ENCODE results near the gene PTPRG.

GRCh38 chr3:61796088-61796680, 234.8 kb downstream of the PTPRG start:
- TF ChIP-seq EZH2phosphoT487 (IDR thresholded peaks at IDR 0.05; ENCODE audit: insufficient read depth, low read depth), result no peak
- TF ChIP-seq EZH2 (IDR thresholded peaks at IDR 0.05; ENCODE audit: insufficient read depth, poor library complexity, severe bottlenecking), result no peak

Measured in GM23248 (cell line).